Measurements from ENCODE around the gene CX3CR1. TPM values are rescaled to one million over a fixed set of nuclear protein-coding genes. Genes with fewer than 3 reads are reported as not detected.

The CX3CR1 gene
- total RNA-seq, 4 donors from 2014 or later, result 0.32 TPM; not detected in 3

DNA sequence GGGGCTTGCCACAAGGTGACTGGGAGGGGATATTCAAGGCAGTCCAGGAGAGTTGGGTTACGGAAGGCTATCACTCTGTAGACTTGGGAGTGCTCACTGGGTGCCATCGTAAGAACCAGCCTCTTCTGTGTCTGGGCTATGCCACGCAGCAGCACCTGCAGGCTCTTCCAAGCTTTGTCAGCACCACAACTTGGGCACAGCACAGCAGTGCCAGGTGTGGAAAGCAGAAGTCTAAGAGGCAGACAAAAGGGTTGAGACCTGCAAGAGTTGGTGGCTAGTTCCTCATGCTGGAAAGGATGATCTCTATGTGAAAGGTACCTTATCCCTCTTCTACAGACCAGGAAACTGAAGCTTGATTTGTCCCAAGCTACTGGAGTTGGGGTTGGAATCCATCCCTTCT, 15.8 kb downstream of the CX3CR1 start:
- TF ChIP-seq POLR2AphosphoS5 (IDR thresholded peaks at IDR 0.05), result no peak
- no peak for TF ChIP-seq EP300 (IDR thresholded peaks at IDR 0.05; ENCODE audit: low read depth)
- TF ChIP-seq, protein P1, sequence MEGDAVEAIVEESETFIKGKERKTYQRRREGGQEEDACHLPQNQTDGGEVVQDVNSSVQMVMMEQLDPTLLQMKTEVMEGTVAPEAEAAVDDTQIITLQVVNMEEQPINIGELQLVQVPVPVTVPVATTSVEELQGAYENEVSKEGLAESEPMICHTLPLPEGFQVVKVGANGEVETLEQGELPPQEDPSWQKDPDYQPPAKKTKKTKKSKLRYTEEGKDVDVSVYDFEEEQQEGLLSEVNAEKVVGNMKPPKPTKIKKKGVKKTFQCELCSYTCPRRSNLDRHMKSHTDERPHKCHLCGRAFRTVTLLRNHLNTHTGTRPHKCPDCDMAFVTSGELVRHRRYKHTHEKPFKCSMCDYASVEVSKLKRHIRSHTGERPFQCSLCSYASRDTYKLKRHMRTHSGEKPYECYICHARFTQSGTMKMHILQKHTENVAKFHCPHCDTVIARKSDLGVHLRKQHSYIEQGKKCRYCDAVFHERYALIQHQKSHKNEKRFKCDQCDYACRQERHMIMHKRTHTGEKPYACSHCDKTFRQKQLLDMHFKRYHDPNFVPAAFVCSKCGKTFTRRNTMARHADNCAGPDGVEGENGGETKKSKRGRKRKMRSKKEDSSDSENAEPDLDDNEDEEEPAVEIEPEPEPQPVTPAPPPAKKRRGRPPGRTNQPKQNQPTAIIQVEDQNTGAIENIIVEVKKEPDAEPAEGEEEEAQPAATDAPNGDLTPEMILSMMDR (IDR thresholded peaks at IDR 0.05), result no peak
- no peak for TF ChIP-seq POLR2A (IDR thresholded peaks at IDR 0.05)
- no peak overlapping the region for H3K4me3 ChIP-seq
- intact Hi-C loops (cut with DNase I; ENCODE audit: low total_unique reads), result no loop called here
- no peak overlapping the region for H3K27ac ChIP-seq
- DNase-seq, result no peak
- WGBS, 2 donors (ENCODE audit: low coverage in 1 of 2), result 91% methylated on average over 3 of the region's 3 CpGs; no CpG with 5 or more reads in 1 of the 2 donors
- H3K27me3 ChIP-seq, result peaks cover 15% of the 10 kb centered on the region
- no peaks in the 10 kb centered on the region for H3K9me3 ChIP-seq
- in situ Hi-C loops (cut with MboI; ENCODE audit: low pct_ligation_motif_present in 1 of 4, low pct_unique_long_range_greater_than_20kb in 1 of 4, low sequenced_read_pairs in 3 of 4), result no loop called here
- H3K36me3 ChIP-seq, result no peaks in the 10 kb centered on the region
- H3K4me1 ChIP-seq, result peaks cover 0 to 11% (median 0%) of the 10 kb centered on the region in 4 donors

DNA sequence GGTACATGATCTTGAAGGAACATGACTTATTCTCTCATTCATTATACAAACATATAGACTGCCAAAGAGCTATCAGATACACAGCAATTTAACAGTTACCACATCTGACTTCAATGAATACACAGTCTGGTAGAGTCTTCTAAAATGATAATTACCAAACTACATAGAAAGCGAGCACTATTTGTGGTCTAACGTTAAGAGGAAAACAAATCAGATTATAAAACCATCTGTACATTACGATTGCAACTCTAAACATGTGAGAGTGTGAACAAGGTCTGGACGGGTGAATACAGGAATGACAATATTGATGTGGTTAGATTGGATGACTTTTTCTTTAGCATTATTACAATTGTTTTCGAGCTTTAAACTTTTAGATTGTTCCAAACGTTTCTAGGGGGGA, 16.3 kb downstream of the CX3CR1 start:
- WGBS, 2 donors (ENCODE audit: low coverage in 1 of 2), result 48 to 68% methylated on average over 6 of the region's 6 CpGs
- no peak overlapping the region for H3K27ac ChIP-seq
- H3K4me3 ChIP-seq, result no peak overlapping the region
- H3K27me3 ChIP-seq, result peaks cover 15% of the 10 kb centered on the region
- intact Hi-C loops (cut with DNase I; ENCODE audit: low total_unique reads), result no loop called here
- in situ Hi-C loops (cut with MboI; ENCODE audit: low pct_ligation_motif_present in 1 of 4, low pct_unique_long_range_greater_than_20kb in 1 of 4, low sequenced_read_pairs in 3 of 4), result no loop called here
- H3K9me3 ChIP-seq, result no peaks in the 10 kb centered on the region
- peaks cover 0 to 11% (median 0%) of the 10 kb centered on the region in 4 donors for H3K4me1 ChIP-seq
- no peaks in the 10 kb centered on the region for H3K36me3 ChIP-seq
- TF ChIP-seq POLR2A (IDR thresholded peaks at IDR 0.05) (no peak), EP300 (IDR thresholded peaks at IDR 0.05; ENCODE audit: low read depth) (no peak)
- TF ChIP-seq, protein P1 (IDR thresholded peaks at IDR 0.05), result no peak
- no peak for DNase-seq

DNA sequence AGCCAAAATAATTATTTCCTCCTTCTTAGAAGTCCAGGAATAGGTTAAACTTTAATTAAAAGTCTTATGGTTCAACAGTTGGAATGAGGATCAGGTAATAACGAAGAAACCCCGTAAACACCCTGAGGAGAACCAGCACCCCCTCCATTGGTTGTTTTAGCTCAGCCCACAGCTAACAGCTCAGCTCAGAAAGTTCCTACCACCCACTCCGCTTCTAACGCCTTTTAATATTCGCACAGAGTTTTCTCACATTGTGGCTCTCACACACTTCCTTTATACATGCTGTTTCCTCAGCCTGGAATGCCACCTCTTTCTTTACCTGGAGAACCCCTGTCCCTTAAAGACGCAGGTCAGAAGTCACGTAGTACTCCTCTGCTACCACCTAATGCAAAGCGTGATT, 17.0 kb downstream of the CX3CR1 start:
- Histone ChIP-seq H3K9me3 (no peaks in the 10 kb centered on the region), H3K36me3 (no peaks in the 10 kb centered on the region), H3K27me3 (peaks cover 15% of the 10 kb centered on the region), H3K4me1 (peaks cover 0 to 11% (median 0%) of the 10 kb centered on the region in 4 donors), H3K27ac (no peak overlapping the region), H3K4me3 (no peak overlapping the region)
- 63 to 64% methylated on average over 6 to 8 of the region's 8 CpGs for WGBS, 2 donors (ENCODE audit: low coverage in 1 of 2)
- intact Hi-C loops (cut with DNase I; ENCODE audit: low total_unique reads), result no loop called here
- DNase-seq, result no peak
- in situ Hi-C loops (cut with MboI; ENCODE audit: low pct_ligation_motif_present in 1 of 4, low pct_unique_long_range_greater_than_20kb in 1 of 4, low sequenced_read_pairs in 3 of 4), result no loop called here
- no peak for TF ChIP-seq POLR2AphosphoS5 (IDR thresholded peaks at IDR 0.05)
- no peak for TF ChIP-seq POLR2A (IDR thresholded peaks at IDR 0.05)
- TF ChIP-seq, protein P1 (IDR thresholded peaks at IDR 0.05), result no peak
- no peak for TF ChIP-seq EP300 (IDR thresholded peaks at IDR 0.05; ENCODE audit: low read depth)

DNA sequence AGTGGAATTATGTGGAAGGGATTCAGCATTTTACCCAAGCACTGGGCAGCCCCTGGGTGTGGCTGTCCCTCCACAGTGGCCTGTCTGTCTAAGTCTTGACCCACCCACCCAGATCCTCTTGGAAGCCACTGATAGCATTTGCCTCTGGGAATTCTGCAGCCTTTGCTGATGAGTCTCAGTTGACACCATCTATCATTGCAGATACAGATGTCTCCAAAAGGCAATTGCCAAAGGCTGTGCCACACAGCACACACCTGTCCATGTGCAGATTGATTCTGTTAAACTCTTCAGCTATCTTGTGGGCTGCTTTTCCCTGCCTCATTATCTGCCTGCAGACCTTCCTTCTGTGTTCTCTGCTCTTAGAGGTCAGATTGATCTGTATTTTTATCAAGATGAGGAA, 18.1 kb downstream of the CX3CR1 start:
- DNase-seq, result no peak
- H3K27ac ChIP-seq, result no peak overlapping the region
- peaks cover 15% of the 10 kb centered on the region for H3K27me3 ChIP-seq
- H3K9me3 ChIP-seq, result no peaks in the 10 kb centered on the region
- in situ Hi-C loops (cut with MboI; ENCODE audit: low pct_ligation_motif_present in 1 of 4, low pct_unique_long_range_greater_than_20kb in 1 of 4, low sequenced_read_pairs in 3 of 4), result no loop called here
- H3K36me3 ChIP-seq, result no peaks in the 10 kb centered on the region
- intact Hi-C loops (cut with DNase I; ENCODE audit: low total_unique reads), result no loop called here
- H3K4me1 ChIP-seq, result peaks cover 0 to 11% (median 0%) of the 10 kb centered on the region in 4 donors
- H3K4me3 ChIP-seq, result no peak overlapping the region
- TF ChIP-seq EP300 (IDR thresholded peaks at IDR 0.05; ENCODE audit: low read depth), result no peak
- TF ChIP-seq, protein P1 (IDR thresholded peaks at IDR 0.05), result no peak
- TF ChIP-seq POLR2AphosphoS5 (IDR thresholded peaks at IDR 0.05), result no peak
- no peak for TF ChIP-seq POLR2A (IDR thresholded peaks at IDR 0.05)
